GM10847 (cell line): ENCODE measurements around the gene RAB24.

Source experiments
- POLR2A ChIP-seq: IDR thresholded peaks from 2 replicates; pipeline ENCODE4 v1.6.1; 2011; ENCODE audit not compliant: insufficient read length; ENCODE audit errors: extremely low read depth

Gene RAB24

GRCh38 chr5:177317959-177318377 lies 14.4 kb upstream of the RAB24 start:
- no peak for TF ChIP-seq POLR2A

GRCh38 chr5:177316005-177316404 lies 12.5 kb upstream of the RAB24 start:
- TF ChIP-seq POLR2A: no peak

GRCh38 chr5:177315411-177315810 lies 11.9 kb upstream of the RAB24 start:
- TF ChIP-seq POLR2A: no peak

GRCh38 chr5:177314376-177315342 lies 11.1 kb upstream of the RAB24 start:
- no peak for TF ChIP-seq POLR2A

- no peak for TF ChIP-seq POLR2A
Measured at GRCh38 chr5:177313561-177314259, 10.2 kb upstream of the RAB24 start.

GRCh38 chr5:177312649-177313181 lies 9.2 kb upstream of the RAB24 start:
- TF ChIP-seq POLR2A: peak; percentile 26

GRCh38 chr5:177311723-177312648 lies 8.5 kb upstream of the RAB24 start, which contains the start of gene MXD3:
TSS of gene MXD3 (minus strand) at chr5:177311898. CDS start at chr5:177311830, 68 bp downstream.
- peak; percentile 36 for TF ChIP-seq POLR2A

- no peak for TF ChIP-seq POLR2A
Measured at GRCh38 chr5:177311392-177311722, 7.8 kb upstream of the RAB24 start.

- TF ChIP-seq POLR2A: peak; percentile 36
Measured at GRCh38 chr5:177310757-177311391, 7.4 kb upstream of the RAB24 start.

GRCh38 chr5:177310332-177310731 lies 6.8 kb upstream of the RAB24 start:
- no peak for TF ChIP-seq POLR2A

- no peak for TF ChIP-seq POLR2A
Measured at GRCh38 chr5:177309351-177310191, 6.1 kb upstream of the RAB24 start.

GRCh38 chr5:177308740-177309139 lies 5.2 kb upstream of the RAB24 start:
- TF ChIP-seq POLR2A: no peak

GRCh38 chr5:177307544-177308363 lies 4.2 kb upstream of the RAB24 start:
- TF ChIP-seq POLR2A: no peak
